GM12878 (cell line): ENCODE data around the gene MDGA2. TPM values are rescaled to one million over a fixed set of nuclear protein-coding genes. Genes with fewer than 3 reads are reported as not detected.

Experiments used
- ATAC-seq: fragments of 200-7000 bp; cut with Tn5 transposase; 3 replicates; pipeline ENCODE4 v1.9.1; 2020; ENCODE audit warnings: mild to moderate bottlenecking, moderate library complexity
- Bru-seq: library from RNA; stranded (reverse); fragments of 400-500 nt; gene quantifications from one replicate; lab custom pipeline; 2021; lab: Mats Ljungman, UMichigan
- BruChase-seq, 2 experiments: library from RNA; stranded (reverse); fragments of 400-500 nt; gene quantifications; one replicate each; lab custom pipeline; 2021; lab: Mats Ljungman, UMichigan
- BruUV-seq: library from RNA; stranded (reverse); fragments of 400-500 nt; replicated peaks from 2 replicates; lab custom pipeline; 2021; lab: Mats Ljungman, UMichigan
- CTCF ChIA-PET: fragments of 300-600 bp; sonication (Branson Sonifier 250); formaldehyde crosslinking; extraction: SDS; loops from one replicate; lab custom pipeline; 2021; ENCODE audit warnings: inconsistent platforms; lab: Yijun Ruan, JAX
- POLR2A ChIA-PET: fragments of 350-600 bp; formaldehyde crosslinking; extraction: SDS; loops from one replicate; lab custom pipeline; 2021; ENCODE audit warnings: inconsistent platforms; lab: Charles Lee
- RAD21 ChIA-PET: fragments of 300-600 bp; sonication (Branson Sonifier 250); formaldehyde crosslinking; loops from one replicate; lab custom pipeline; 2023; ENCODE audit warnings: antibody characterized with exemption; ENCODE audit not compliant: unreplicated experiment; lab: Charles Lee
- SMC1A ChIA-PET: fragments of 300-600 bp; sonication (Branson Sonifier 250); formaldehyde crosslinking; loops from one replicate; lab custom pipeline; 2023; ENCODE audit not compliant: unreplicated experiment, uncharacterized antibody; lab: Charles Lee
- DNase-seq: peaks from one replicate; pipeline ENCODE4 v3.0.0-alpha.2; 2011; ENCODE audit warnings: low read depth, low spot score
- FAIRE-seq: peaks from 3 replicates; lab custom pipeline; 2011; peaks lifted over from hg19 to GRCh38; lab: Jason Lieb, UNC
- H2AFZ ChIP-seq: 2 replicates; pipeline ENCODE4 v1.6.0; 2011; ENCODE audit warnings: low read depth, low read length, control low read depth; ENCODE audit not compliant: control insufficient read depth
- H3K27ac ChIP-seq: 2 replicates; pipeline ENCODE4 v1.5.1; 2011; ENCODE audit warnings: control low read depth; ENCODE audit not compliant: control insufficient read depth, insufficient read depth
- H3K27me3 ChIP-seq, 2 experiments: replicated peaks in 1 of 2; 2 replicates each; pipeline versions ENCODE4 v1.6.0 to v1.6.1; 2011; ENCODE audit warnings: low read length in 1 of 2; ENCODE audit not compliant: control insufficient read depth in 2 of 2, insufficient read depth in 2 of 2
- H3K36me3 ChIP-seq, 2 experiments: 2 replicates each; pipeline ENCODE4 v1.5.1; 2011; ENCODE audit warnings: low read length in 1 of 2; ENCODE audit not compliant: control insufficient read depth in 2 of 2, insufficient read depth in 2 of 2
- H3K4me1 ChIP-seq: 2 replicates; pipeline ENCODE4 v1.6.1; 2011; ENCODE audit warnings: mild to moderate bottlenecking, low read length, moderate library complexity, mixed read lengths; ENCODE audit not compliant: control insufficient read depth, insufficient read depth
- H3K4me2 ChIP-seq: 2 replicates; pipeline ENCODE4 v1.6.0; 2011; ENCODE audit warnings: control low read depth; ENCODE audit not compliant: control insufficient read depth, insufficient read depth
- H3K4me3 ChIP-seq: fragments of 200-600 bp; sonication (generic); 2 replicates; pipeline ENCODE4 v1.5.1; 2016
- H3K79me2 ChIP-seq: 2 replicates; pipeline ENCODE4 v1.6.0; 2011; ENCODE audit warnings: low read length; ENCODE audit not compliant: control insufficient read depth, insufficient read depth
- H3K9ac ChIP-seq: 2 replicates; pipeline ENCODE4 v1.8.0; 2011; ENCODE audit warnings: low read length, control low read depth, mixed read lengths; ENCODE audit not compliant: control insufficient read depth, insufficient read depth
- H3K9me3 ChIP-seq: replicated peaks from 3 replicates; pipeline ENCODE4 v1.5.1; 2011; ENCODE audit warnings: mild to moderate bottlenecking, low read length; ENCODE audit not compliant: control insufficient read depth, insufficient read depth
- H4K20me1 ChIP-seq: 2 replicates; pipeline ENCODE4 v1.6.0; 2011; ENCODE audit not compliant: control insufficient read depth, insufficient read depth
- BACH1 ChIP-seq: fragments of 450-650 bp; IDR thresholded peaks from 2 replicates; pipeline ENCODE4 v1.6.1; 2017; ENCODE audit warnings: mild to moderate bottlenecking, borderline replicate concordance
- BRCA1 ChIP-seq: IDR thresholded peaks from 2 replicates; pipeline ENCODE4 v1.6.1; 2011; ENCODE audit warnings: low read depth, low read length, improper control_type of control experiment
- CBFB ChIP-seq: IDR thresholded peaks from 2 replicates; pipeline ENCODE4 v1.6.1; 2016; ENCODE audit warnings: antibody characterized with exemption, low read depth
- CHD2 ChIP-seq: IDR thresholded peaks from 2 replicates; pipeline ENCODE4 v1.6.1; 2011; ENCODE audit warnings: low read depth, low read length, improper control_type of control experiment, borderline replicate concordance
- DPF2 ChIP-seq: fragments of 450-650 bp; IDR thresholded peaks from 2 replicates; pipeline ENCODE4 v1.6.1; 2017; ENCODE audit warnings: mild to moderate bottlenecking
- EZH2 ChIP-seq: IDR thresholded peaks from 2 replicates; pipeline ENCODE4 v1.6.1; 2012; ENCODE audit warnings: low read depth, mild to moderate bottlenecking, control low read depth, inconsistent platforms, low read length, borderline replicate concordance; ENCODE audit not compliant: control insufficient read depth
- MTA3 ChIP-seq: IDR thresholded peaks from 2 replicates; pipeline ENCODE4 v1.6.1; 2012; ENCODE audit warnings: low read length, inconsistent platforms, borderline replicate concordance
- NFXL1 ChIP-seq: fragments of 450-650 bp; IDR thresholded peaks from 2 replicates; pipeline ENCODE4 v1.6.1; 2017; ENCODE audit warnings: antibody characterized with exemption, mild to moderate bottlenecking, borderline replicate concordance
- NR2C2 ChIP-seq: IDR thresholded peaks from 2 replicates; pipeline ENCODE4 v1.6.1; 2011; ENCODE audit warnings: borderline replicate concordance, low read depth; ENCODE audit not compliant: control insufficient read depth, insufficient read length
- PAX5 ChIP-seq: IDR thresholded peaks from 2 replicates; pipeline ENCODE4 v1.6.1; 2011; ENCODE audit warnings: low read depth, low read length, borderline replicate concordance
- SRF ChIP-seq, 2 experiments: IDR thresholded peaks; 2 replicates each; pipeline ENCODE4 v1.6.1; 2011; ENCODE audit warnings: low read depth in 2 of 2, low read length in 2 of 2, mild to moderate bottlenecking in 1 of 2, moderate library complexity in 1 of 2
- ZNF217 ChIP-seq: fragments of 450-650 bp; IDR thresholded peaks from 2 replicates; pipeline ENCODE4 v1.6.1; 2017; ENCODE audit warnings: antibody characterized with exemption, mild to moderate bottlenecking
- ZNF274 ChIP-seq: IDR thresholded peaks from one replicate; pipeline ENCODE4 v1.8.0; 2011; ENCODE audit not compliant: insufficient read length, insufficient read depth
- WGBS: methylation state at CpG from one replicate; pipeline ENCODE4 v1.1.6; 2016; ENCODE audit warnings: low lambda C conversion rate; ENCODE audit not compliant: insufficient replicate concordance, insufficient coverage; ENCODE audit errors: missing lambda C conversion rate; 5-methylcytosine and 5-hydroxymethylcytosine counted together
- in situ Hi-C: fragments of 300-500 bp; cut with MboI; formaldehyde crosslinking; loops from 9 replicates; pipeline ENCODE4 v1.14.3; 2018; ENCODE audit warnings: mixed read lengths
- intact Hi-C: fragments of 100-400 bp; cut with micrococcal nuclease; formaldehyde crosslinking; loops from one replicate; pipeline ENCODE4 v1.14.2; 2022; ENCODE audit not compliant: unreplicated experiment
- long read RNA-seq, 2 experiments: library from polyadenylated mRNA; unstranded; transcript quantifications; one replicate each; pipeline ENCODE4 v2.0.0, GENCODE V29; 2019 to 2020
- polyA minus RNA-seq, 3 experiments: library from RNA; depleted of rRNA, polyadenylated mRNA; stranded (reverse); fragments of >200 nt; gene quantifications; 2 replicates each; pipeline ENCODE4 v1.2.3, GENCODE V29; 2011
- polyA plus RNA-seq, 11 experiments: library from polyadenylated mRNA; depleted of rRNA in 4 of 11; unstranded in 6 of 11; stranded (reverse) in 5 of 11; fragments of >200 nt; fragmentation: Nextera tagmentation in 4 of 11; fragmentation: Illumina TruSeq in 1 of 11; extraction: Ambion mirVana in 4 of 11; extraction: Trizol in 1 of 11; gene quantifications; 1 replicate in 1 of 11; 2 replicates in 10 of 11; pipeline versions ENCODE4 v1.2.1 to v1.2.3, GENCODE V29; 2011 to 2016; ENCODE audit warnings: inconsistent platforms in 2 of 11, missing spikeins in 2 of 11, low read depth in 1 of 11
- total RNA-seq, 4 experiments: library from RNA; depleted of rRNA in 3 of 4; stranded (reverse); fragments of >200 nt in 3 of 4; fragmentation: Illumina TruSeq in 1 of 4; extraction: Trizol in 1 of 4; gene quantifications; 2 replicates each; pipeline versions ENCODE4 v1.2.1 to v1.2.3, GENCODE V29; 2013 to 2021
- TF ChIP-seq, protein P1 (sequence below): fragments of 450-650 bp; IDR thresholded peaks from 2 replicates; pipeline ENCODE4 v1.6.1; 2018; ENCODE audit warnings: mild to moderate bottlenecking, low read depth, moderate library complexity; ENCODE audit not compliant: partially characterized antibody
- TF ChIP-seq, protein P2 (sequence below): IDR thresholded peaks from 2 replicates; pipeline ENCODE4 v1.6.1; 2011; ENCODE audit warnings: low read depth, mild to moderate bottlenecking, low read length, moderate library complexity, borderline replicate concordance; ENCODE audit errors: extremely low read depth
- TF ChIP-seq, protein P3 (sequence below): fragments of 450-650 bp; IDR thresholded peaks from 2 replicates; pipeline ENCODE4 v1.6.1; 2017; ENCODE audit warnings: borderline replicate concordance

Gene MDGA2
- total RNA-seq (2013; cell fraction: nucleolus; rRNA removed), result not detected in 2 replicates
- not detected in 2 replicates for total RNA-seq (2014; rRNA removed)
- total RNA-seq (2014; rRNA removed; fragmentation: Illumina TruSeq; extraction: Trizol), result not detected in 2 replicates
- total RNA-seq (2021), result not detected in 2 replicates
- polyA plus RNA-seq (2011; ENCODE audit: low read depth), result not detected
- polyA plus RNA-seq (2011; rRNA removed), result not detected in 2 replicates
- not detected in 2 replicates for polyA plus RNA-seq (2011; cell fraction: cytosol; rRNA removed)
- not detected in 2 replicates for polyA plus RNA-seq (2011; cell fraction: nucleus; rRNA removed)
- polyA plus RNA-seq (2012), result not detected in 2 replicates
- polyA plus RNA-seq (2014; fragmentation: Illumina TruSeq; extraction: Trizol), result not detected in 2 replicates
- polyA plus RNA-seq (2014; fragmentation: Nextera tagmentation; extraction: Ambion mirVana), result not detected
- 0.14 TPM in 1 of 2 replicates, not detected in the other for polyA plus RNA-seq (2014; rRNA removed)
- polyA plus RNA-seq (2016; fragmentation: Nextera tagmentation; extraction: Ambion mirVana), result not detected
- not detected in 2 replicates for polyA minus RNA-seq (2011; rRNA and poly(A)+ RNA removed)
- polyA minus RNA-seq (2011; cell fraction: cytosol; rRNA and poly(A)+ RNA removed), result not detected in 2 replicates
- not detected in 2 replicates for polyA minus RNA-seq (2011; cell fraction: nucleus; rRNA and poly(A)+ RNA removed)
- Bru-seq, nascent RNA, result percentile 0 among the genes with signal in this experiment
- BruChase-seq, experiment 1, labeled RNA remaining after a 6-hour chase, result percentile 0 among the genes with signal in this experiment
- percentile 0 among the genes with signal in this experiment for BruChase-seq, experiment 2, labeled RNA remaining after a 2-hour chase
- long read RNA-seq, experiment 1, result 0 reads
- long read RNA-seq, experiment 2, partial matches to known transcripts, result 0 of 3 reads
- long read RNA-seq, experiment 2, other reads (novel, unspliced or antisense), result 3 of 3 reads

DNA sequence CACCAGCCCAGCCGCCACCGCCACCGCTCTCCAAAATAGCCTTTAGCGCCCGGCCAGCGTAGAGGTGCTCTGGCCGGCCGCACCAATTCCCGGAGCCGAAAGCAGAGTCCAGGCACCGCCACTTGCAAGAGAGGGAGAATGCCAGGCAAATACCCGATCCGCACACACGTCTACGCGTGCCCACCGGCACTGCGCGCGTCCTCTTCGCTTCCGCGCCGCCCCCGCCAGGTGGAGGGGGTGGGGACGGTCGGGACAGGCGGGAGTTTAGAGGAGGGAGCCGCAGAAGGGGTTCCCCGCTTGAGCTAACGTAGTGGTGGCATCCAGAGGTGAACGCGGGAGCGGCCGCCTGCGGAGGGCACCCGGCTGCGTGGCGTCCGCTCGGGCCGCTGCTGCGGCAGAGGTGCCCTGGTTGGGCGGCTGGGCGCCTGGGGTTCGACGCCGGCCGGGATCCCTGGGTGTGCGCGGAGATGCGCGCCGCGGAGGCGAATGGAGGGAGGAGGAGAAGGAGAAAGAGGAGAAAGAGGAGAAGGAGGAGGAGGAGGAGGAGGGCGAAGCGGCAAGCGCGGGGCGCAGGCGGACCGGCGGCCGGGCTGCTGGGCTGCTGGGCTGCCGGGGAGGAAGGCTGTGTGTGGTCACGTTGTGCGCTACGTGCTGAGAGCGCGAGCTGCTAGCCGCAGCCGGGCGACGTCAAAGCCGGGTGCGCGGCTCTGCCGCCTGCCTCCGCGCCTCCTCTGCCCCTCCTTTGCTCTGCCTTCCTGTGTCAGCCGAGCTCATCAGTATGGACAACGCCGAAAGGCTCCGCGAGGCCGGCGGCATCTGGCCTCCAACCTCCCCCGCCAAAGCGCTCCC, at the start of gene MDGA2:
Gene MDGA2 (minus strand): TSS at position 140 of the 849 bp plus-strand sequence.
- Histone ChIP-seq H3K4me3 (no peak within 1 kb of the TSS), H3K4me1 (no peaks in the 10 kb centered on the region), H3K36me3 (no peaks in the 10 kb centered on the region), H2AFZ (no peak within 1 kb of the TSS), H3K9ac (no peak within 1 kb of the TSS), H3K4me2 (no peak within 1 kb of the TSS)
- RAD21 ChIA-PET, result no interaction called here
- 41% methylated on average over 40 of the region's 90 CpGs for WGBS
- FAIRE-seq (no peak), DNase-seq (no peak)
- BruUV-seq, result no TSS peak
- CTCF ChIA-PET, result no interaction called here
- intact Hi-C loops, result no loop called here
- TF ChIP-seq DPF2 (no peak), CBFB (no peak), EZH2 (no peak), ZNF274 (no peak), SRF (IDR thresholded peaks at IDR 0.05; ENCODE audit: low read depth in 2 of 2, low read length in 2 of 2) (no peak), BACH1 (no peak), CHD2 (no peak), NFXL1 (no peak), NR2C2 (no peak), MTA3 (no peak), BRCA1 (no peak), ZNF217 (no peak), PAX5 (no peak)
- TF ChIP-seq, protein P1, sequence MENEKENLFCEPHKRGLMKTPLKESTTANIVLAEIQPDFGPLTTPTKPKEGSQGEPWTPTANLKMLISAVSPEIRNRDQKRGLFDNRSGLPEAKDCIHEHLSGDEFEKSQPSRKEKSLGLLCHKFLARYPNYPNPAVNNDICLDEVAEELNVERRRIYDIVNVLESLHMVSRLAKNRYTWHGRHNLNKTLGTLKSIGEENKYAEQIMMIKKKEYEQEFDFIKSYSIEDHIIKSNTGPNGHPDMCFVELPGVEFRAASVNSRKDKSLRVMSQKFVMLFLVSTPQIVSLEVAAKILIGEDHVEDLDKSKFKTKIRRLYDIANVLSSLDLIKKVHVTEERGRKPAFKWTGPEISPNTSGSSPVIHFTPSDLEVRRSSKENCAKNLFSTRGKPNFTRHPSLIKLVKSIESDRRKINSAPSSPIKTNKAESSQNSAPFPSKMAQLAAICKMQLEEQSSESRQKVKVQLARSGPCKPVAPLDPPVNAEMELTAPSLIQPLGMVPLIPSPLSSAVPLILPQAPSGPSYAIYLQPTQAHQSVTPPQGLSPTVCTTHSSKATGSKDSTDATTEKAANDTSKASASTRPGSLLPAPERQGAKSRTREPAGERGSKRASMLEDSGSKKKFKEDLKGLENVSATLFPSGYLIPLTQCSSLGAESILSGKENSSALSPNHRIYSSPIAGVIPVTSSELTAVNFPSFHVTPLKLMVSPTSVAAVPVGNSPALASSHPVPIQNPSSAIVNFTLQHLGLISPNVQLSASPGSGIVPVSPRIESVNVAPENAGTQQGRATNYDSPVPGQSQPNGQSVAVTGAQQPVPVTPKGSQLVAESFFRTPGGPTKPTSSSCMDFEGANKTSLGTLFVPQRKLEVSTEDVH, result no peak
- TF ChIP-seq, protein P2, sequence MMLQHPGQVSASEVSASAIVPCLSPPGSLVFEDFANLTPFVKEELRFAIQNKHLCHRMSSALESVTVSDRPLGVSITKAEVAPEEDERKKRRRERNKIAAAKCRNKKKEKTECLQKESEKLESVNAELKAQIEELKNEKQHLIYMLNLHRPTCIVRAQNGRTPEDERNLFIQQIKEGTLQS, result no peak
- TF ChIP-seq, protein P3, sequence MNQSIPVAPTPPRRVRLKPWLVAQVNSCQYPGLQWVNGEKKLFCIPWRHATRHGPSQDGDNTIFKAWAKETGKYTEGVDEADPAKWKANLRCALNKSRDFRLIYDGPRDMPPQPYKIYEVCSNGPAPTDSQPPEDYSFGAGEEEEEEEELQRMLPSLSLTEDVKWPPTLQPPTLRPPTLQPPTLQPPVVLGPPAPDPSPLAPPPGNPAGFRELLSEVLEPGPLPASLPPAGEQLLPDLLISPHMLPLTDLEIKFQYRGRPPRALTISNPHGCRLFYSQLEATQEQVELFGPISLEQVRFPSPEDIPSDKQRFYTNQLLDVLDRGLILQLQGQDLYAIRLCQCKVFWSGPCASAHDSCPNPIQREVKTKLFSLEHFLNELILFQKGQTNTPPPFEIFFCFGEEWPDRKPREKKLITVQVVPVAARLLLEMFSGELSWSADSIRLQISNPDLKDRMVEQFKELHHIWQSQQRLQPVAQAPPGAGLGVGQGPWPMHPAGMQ, result no peak
- TF ChIP-seq, all 136 proteins: peak for 0
- no peak within 1 kb of the TSS for H3K27ac ChIP-seq
- in situ Hi-C loops, result no loop called here
- POLR2A ChIA-PET, result no interaction called here
- no peaks in the 10 kb centered on the region for H4K20me1 ChIP-seq
- ATAC-seq, result no peak
- H3K79me2 ChIP-seq, result no peaks in the 10 kb centered on the region
- H3K9me3 ChIP-seq, result no peaks in the 10 kb centered on the region; the same call in 2 of the 3 replicates
- SMC1A ChIA-PET, result no interaction called here
- no peaks in the 10 kb centered on the region; a peak in 2 of 4 replicates for H3K27me3 ChIP-seq
